Left lung (tissue), 10 donors: Measurements from ENCODE around the gene IL17RD. TPM values are rescaled to one million over a fixed set of nuclear protein-coding genes. Genes with fewer than 3 reads are reported as not detected.

ENCODE experiments used
- ATAC-seq: fragments of 200-7000 bp; cut with Tn5 transposase; one replicate; pipeline ENCODE4 v1.9.1; 2020; ENCODE audit warnings: moderate library complexity
- DNase-seq, 4 donors: peaks; one replicate each; pipeline ENCODE4 v3.0.0-alpha.2; 2013 to 2020
- H3K27ac ChIP-seq, 2 donors: fragments of 200-600 bp; sonication (generic) in 1 of 2; one replicate each; pipeline versions ENCODE4 v1.5.0 to v1.8.0; 2020 to 2021
- H3K27me3 ChIP-seq, 2 donors: fragments of 200-600 bp; sonication (generic) in 1 of 2; one replicate each; pipeline versions ENCODE4 v1.5.0 to v1.8.0; 2020 to 2021
- H3K36me3 ChIP-seq, 2 donors: fragments of 200-600 bp; sonication (generic) in 1 of 2; one replicate each; pipeline versions ENCODE4 v1.5.0 to v1.8.0; 2020 to 2021
- H3K4me1 ChIP-seq, 2 donors: fragments of 200-600 bp; one replicate each; pipeline ENCODE4 v1.8.0; 2021
- H3K4me3 ChIP-seq, 2 donors: fragments of 200-600 bp; sonication (generic) in 1 of 2; one replicate each; pipeline versions ENCODE4 v1.5.0 to v1.8.0; 2020 to 2021; ENCODE audit warnings: mild to moderate bottlenecking in 1 of 2
- H3K9me3 ChIP-seq, 2 donors: fragments of 200-600 bp; sonication (generic) in 1 of 2; one replicate each; pipeline versions ENCODE4 v1.5.0 to v1.8.0; 2020 to 2021
- intact Hi-C, 2 donors: fragments of 100-400 bp; cut with DNase I; formaldehyde crosslinking; loops; one replicate each; pipeline versions ENCODE4 v1.11.2 to v1.14.2; 2022
- polyA plus RNA-seq, 6 donors: library from polyadenylated mRNA; unstranded; fragments of 120-200 nt; gene quantifications; one replicate each; pipeline ENCODE4 v1.2.1, GENCODE V29; 2013; ENCODE audit not compliant: insufficient read length in 6 of 6
- total RNA-seq, 2 donors: library from RNA; stranded (reverse); fragmentation: NEBNext Ultra II Directional; extraction: Animal tissue kit (Norgen Biotek cat#: 25700); gene quantifications; one replicate each; pipeline ENCODE4 v1.2.1, GENCODE V29; 2021
- TF ChIP-seq, protein P1 (sequence below), 2 donors: fragments of 200-600 bp; sonication (generic) in 1 of 2; IDR thresholded peaks; one replicate each; pipeline versions ENCODE4 v1.5.0 to v1.8.0; 2021; ENCODE audit warnings: antibody characterized with exemption in 2 of 2
- donor health status: DM: no; HTN: yes; CAD: no.
- donor health status: DM: no; HTN: no; CAD: no.

The IL17RD gene
- total and polyA plus RNA-seq, 8 donors, result 1.1 to 14.3 (median 11.1) TPM

- no peaks in the 10 kb centered on the region for H3K36me3 ChIP-seq
- ATAC-seq (no peak), DNase-seq (no peak)
- H3K27ac ChIP-seq, result no peak overlapping the region
- TF ChIP-seq, protein P1, sequence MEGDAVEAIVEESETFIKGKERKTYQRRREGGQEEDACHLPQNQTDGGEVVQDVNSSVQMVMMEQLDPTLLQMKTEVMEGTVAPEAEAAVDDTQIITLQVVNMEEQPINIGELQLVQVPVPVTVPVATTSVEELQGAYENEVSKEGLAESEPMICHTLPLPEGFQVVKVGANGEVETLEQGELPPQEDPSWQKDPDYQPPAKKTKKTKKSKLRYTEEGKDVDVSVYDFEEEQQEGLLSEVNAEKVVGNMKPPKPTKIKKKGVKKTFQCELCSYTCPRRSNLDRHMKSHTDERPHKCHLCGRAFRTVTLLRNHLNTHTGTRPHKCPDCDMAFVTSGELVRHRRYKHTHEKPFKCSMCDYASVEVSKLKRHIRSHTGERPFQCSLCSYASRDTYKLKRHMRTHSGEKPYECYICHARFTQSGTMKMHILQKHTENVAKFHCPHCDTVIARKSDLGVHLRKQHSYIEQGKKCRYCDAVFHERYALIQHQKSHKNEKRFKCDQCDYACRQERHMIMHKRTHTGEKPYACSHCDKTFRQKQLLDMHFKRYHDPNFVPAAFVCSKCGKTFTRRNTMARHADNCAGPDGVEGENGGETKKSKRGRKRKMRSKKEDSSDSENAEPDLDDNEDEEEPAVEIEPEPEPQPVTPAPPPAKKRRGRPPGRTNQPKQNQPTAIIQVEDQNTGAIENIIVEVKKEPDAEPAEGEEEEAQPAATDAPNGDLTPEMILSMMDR (IDR thresholded peaks at IDR 0.05), result no peak
- H3K27me3 ChIP-seq, result peaks cover 0 to 6% of the 10 kb centered on the region in 2 donors
- no peaks in the 10 kb centered on the region for H3K9me3 ChIP-seq
- H3K4me3 ChIP-seq, result no peak overlapping the region
- H3K4me1 ChIP-seq, result no peaks in the 10 kb centered on the region
- intact Hi-C loops, result no loop called here
These were observed 59.6 kb downstream of the IL17RD start for GRCh38 chr3:57105585-57105984.

GRCh38 chr3:57100046-57100695, 65.0 kb downstream of the IL17RD start:
- H3K27ac ChIP-seq, result no peak overlapping the region
- no peaks in the 10 kb centered on the region for H3K36me3 ChIP-seq
- ATAC-seq (peak; percentile 98), DNase-seq (peak in 3 of 4 donors; percentile 40 to 77 (median 63))
- intact Hi-C loops, result no loop called here
- TF ChIP-seq, protein P1 (IDR thresholded peaks at IDR 0.05), result peak; percentile 80 to 88
- H3K27me3 ChIP-seq, result no peaks in the 10 kb centered on the region
- no peaks in the 10 kb centered on the region for H3K4me1 ChIP-seq
- no peak overlapping the region for H3K4me3 ChIP-seq
- H3K9me3 ChIP-seq, result no peaks in the 10 kb centered on the region

- intact Hi-C loops, result loop anchor here in 1 of 2 donors (10.0 kb wide), 1 partner anchor 126 kb away; the partner anchor contains the start of gene APPL1
- no peak overlapping the region for H3K4me3 ChIP-seq
These were observed 66.5 kb downstream of the IL17RD start for GRCh38 chr3:57098418-57099310.

GRCh38 chr3:57097536-57097935, 67.6 kb downstream of the IL17RD start:
- no peaks in the 10 kb centered on the region for H3K9me3 ChIP-seq
- no peaks in the 10 kb centered on the region for H3K27me3 ChIP-seq
- intact Hi-C loops, result loop anchor here in 1 of 2 donors (10.0 kb wide), 1 partner anchor 127 kb away; the partner anchor contains the start of gene APPL1
- TF ChIP-seq, protein P1 (IDR thresholded peaks at IDR 0.05), result no peak
- DNase-seq (no peak), ATAC-seq (no peak)
- no peak overlapping the region for H3K27ac ChIP-seq
- H3K36me3 ChIP-seq, result no peaks in the 10 kb centered on the region
- H3K4me1 ChIP-seq, result no peaks in the 10 kb centered on the region
- no peak overlapping the region for H3K4me3 ChIP-seq

More at GRCh38 chr3:57098418-57099310, 66.5 kb downstream of the IL17RD start:
- TF ChIP-seq, protein P1 (IDR thresholded peaks at IDR 0.05), result no peak
- no peaks in the 10 kb centered on the region for H3K9me3 ChIP-seq
- H3K27ac ChIP-seq, result no peak overlapping the region
- ATAC-seq, result no peak
- no peaks in the 10 kb centered on the region for H3K36me3 ChIP-seq
- H3K4me1 ChIP-seq, result no peaks in the 10 kb centered on the region
- DNase-seq, result no peak
- no peaks in the 10 kb centered on the region for H3K27me3 ChIP-seq

- Histone ChIP-seq H3K4me1 (no peaks in the 10 kb centered on the region), H3K27me3 (no peaks in the 10 kb centered on the region), H3K27ac (no peak overlapping the region), H3K4me3 (no peak overlapping the region), H3K36me3 (no peaks in the 10 kb centered on the region), H3K9me3 (no peaks in the 10 kb centered on the region)
- TF ChIP-seq, protein P1 (IDR thresholded peaks at IDR 0.05), result no peak
- no peak for DNase-seq
- intact Hi-C loops, result loop anchor here in 1 of 2 donors (10.0 kb wide), 1 partner anchor 129 kb away; the partner anchor contains the start of gene APPL1
- no peak for ATAC-seq
These were observed 69.8 kb downstream of the IL17RD start for GRCh38 chr3:57095363-57095762.
